ENCODE measurements around the gene TUFT1.

GRCh38 chr1:151606384-151606783, 66.3 kb downstream of the TUFT1 start:
- no peak for TF ChIP-seq EZH2 (IDR thresholded peaks at IDR 0.05; ENCODE audit: borderline replicate concordance, control insufficient read depth, low read depth, low read length)
- TF ChIP-seq ATF2 (IDR thresholded peaks at IDR 0.05; ENCODE audit: low read length) = no peak
- TF ChIP-seq EP300 (IDR thresholded peaks at IDR 0.05; ENCODE audit: borderline replicate concordance in 1 of 2, control insufficient read depth in 1 of 2, low read depth in 2 of 2, low read length in 2 of 2) = no peak
- TF ChIP-seq POLR2A (IDR thresholded peaks at IDR 0.05; ENCODE audit: low read depth, low read length) = no peak
- TF ChIP-seq ZNF274 (IDR thresholded peaks at IDR 0.05; ENCODE audit: insufficient read depth, insufficient read length) = no peak
- TF ChIP-seq CTCF (IDR thresholded peaks at IDR 0.05 in 2 of 3, conservative IDR thresholded peaks at IDR 0.05 in 1 of 3; ENCODE audit: control insufficient read depth in 2 of 3, extremely low read depth in 1 of 3, insufficient read depth in 1 of 3, low read depth in 3 of 3, low read length in 3 of 3) = no peak
- no peak for TF ChIP-seq ZNF24 (IDR thresholded peaks at IDR 0.05)

Data from GM12878 (cell line).